Astrocyte (in vitro differentiated cells and primary cell): ENCODE data around the gene TRIM72.

Experiments
- CTCF ChIP-seq: IDR thresholded peaks from 2 replicates; pipeline ENCODE4 v1.5.1; 2011; ENCODE audit warnings: low read depth, mild to moderate bottlenecking, inconsistent platforms, low read length, moderate library complexity; ENCODE audit not compliant: insufficient read depth
- EZH2 ChIP-seq: IDR thresholded peaks from 2 replicates; pipeline ENCODE4 v1.6.1; 2012; ENCODE audit warnings: mild to moderate bottlenecking, low read length, inconsistent platforms; ENCODE audit not compliant: insufficient read depth

- TF ChIP-seq CTCF (no peak), EZH2 (no peak)
These were observed 39.7 kb downstream of the TRIM72 start for GRCh38 chr16:31253642-31254045.
